ENCODE data around the gene YIF1A.

- TF ChIP-seq CTCF (conservative IDR thresholded peaks at IDR 0.05; ENCODE audit: low read length) (no peak), EZH2phosphoT487 (IDR thresholded peaks at IDR 0.05; ENCODE audit: borderline replicate concordance, low read depth, low read length) (no peak)
These were observed 26.5 kb upstream of the YIF1A start for GRCh38 chr11:66315498-66315885.
